Mononuclear cell (primary cell): ENCODE data around the gene PDPK1. TPM values are rescaled to one million over a fixed set of nuclear protein-coding genes. Genes with fewer than 3 reads are reported as not detected.
"Not testable (repeated sequence)": the region's sequence is repeated elsewhere in the genome, so short reads cannot be mapped to it uniquely, and the experiment has no call there.

Experiments used
- H3K27me3 ChIP-seq: 2 replicates; pipeline ENCODE4 v1.6.0; 2011; ENCODE audit warnings: low read length, control low read depth; ENCODE audit not compliant: insufficient read depth
- H3K4me1 ChIP-seq: 2 replicates; pipeline ENCODE4 v1.5.1; 2011; ENCODE audit warnings: mild to moderate bottlenecking, low read length, control low read depth; ENCODE audit not compliant: insufficient read depth
- H3K4me3 ChIP-seq: 2 replicates; pipeline ENCODE4 v1.5.1; 2011; ENCODE audit warnings: mild to moderate bottlenecking, low read length, moderate library complexity
- H3K9me3 ChIP-seq: 2 replicates; pipeline ENCODE4 v1.5.1; 2011; ENCODE audit warnings: low read depth, mild to moderate bottlenecking, control low read depth, low read length
- total RNA-seq: library from RNA; depleted of rRNA; stranded (reverse); fragments of >200 nt; gene quantifications from one replicate; pipeline ENCODE4 v1.2.3, GENCODE V29; 2012

Gene PDPK1
- total RNA-seq, 1 donor, result 36.9 TPM

DNA sequence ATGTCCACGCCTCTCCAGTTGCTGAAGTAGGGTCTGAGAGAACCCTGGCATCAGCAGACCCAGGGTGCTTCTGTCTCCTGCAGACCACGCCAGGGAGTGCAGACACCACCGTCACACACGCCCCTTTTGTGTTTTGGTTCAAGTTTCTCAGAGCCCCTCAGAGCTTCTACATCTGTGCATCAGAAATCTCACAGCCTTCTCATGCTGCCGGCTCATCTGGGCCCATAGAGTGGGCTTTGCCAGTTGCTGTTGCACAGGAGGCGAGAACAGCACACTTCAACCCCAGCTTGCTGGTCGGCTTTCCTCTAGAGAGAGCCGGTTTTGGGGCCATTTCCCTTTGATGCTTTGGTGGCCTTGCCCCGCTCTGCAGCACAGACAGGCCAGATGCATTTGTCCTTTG lies 60.9 kb downstream of the PDPK1 start:
- no peaks in the 10 kb centered on the region for H3K9me3 ChIP-seq
- H3K27me3 ChIP-seq, result no peaks in the 10 kb centered on the region
- H3K4me3 ChIP-seq, result no peak overlapping the region
- peaks cover 2% of the 10 kb centered on the region for H3K4me1 ChIP-seq

DNA sequence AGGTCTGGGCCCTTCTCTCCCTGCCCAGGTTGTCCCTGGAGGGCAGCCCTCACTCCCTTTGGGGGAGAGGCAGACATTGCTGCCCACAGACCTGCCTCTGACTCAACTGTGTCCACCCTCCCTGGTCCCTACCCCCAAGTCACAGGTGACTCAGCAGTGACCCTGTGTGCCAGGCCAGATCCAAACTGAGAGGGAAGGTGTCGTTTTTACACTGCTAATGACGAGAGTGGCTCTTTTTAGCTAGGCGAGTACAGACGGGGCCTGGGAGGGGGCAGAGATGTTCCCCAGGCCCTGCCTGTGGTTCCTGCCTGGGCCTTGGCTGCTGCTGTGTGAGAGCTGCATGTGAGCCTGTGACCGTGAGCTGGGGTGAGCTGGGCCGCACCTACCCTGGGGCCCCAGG lies 61.3 kb downstream of the PDPK1 start:
- H3K9me3 ChIP-seq, H3K27me3 ChIP-seq, H3K4me1 ChIP-seq, H3K4me3 ChIP-seq: not testable (repeated sequence)

DNA sequence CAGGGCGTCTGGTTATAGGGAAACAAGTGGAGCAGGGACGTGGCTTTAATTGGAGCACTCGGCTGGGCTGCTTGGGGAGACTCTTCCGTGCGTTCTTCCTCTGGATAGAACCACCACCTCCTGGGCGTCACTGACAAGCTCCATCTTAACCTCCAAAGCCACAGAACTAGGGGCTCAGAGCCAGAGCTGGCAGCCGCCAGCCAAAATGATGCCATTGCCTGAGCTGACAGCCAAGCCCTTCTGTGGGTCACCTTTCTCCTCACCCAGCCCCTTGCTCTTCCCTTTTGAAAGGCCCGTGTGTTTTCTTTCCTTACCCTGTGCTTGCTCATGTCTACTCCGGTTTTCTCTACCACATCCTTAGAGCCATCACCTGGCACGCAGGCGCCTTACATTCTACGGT lies 62.0 kb downstream of the PDPK1 start:
- H3K9me3 ChIP-seq, H3K27me3 ChIP-seq, H3K4me3 ChIP-seq, H3K4me1 ChIP-seq: not testable (repeated sequence)

DNA sequence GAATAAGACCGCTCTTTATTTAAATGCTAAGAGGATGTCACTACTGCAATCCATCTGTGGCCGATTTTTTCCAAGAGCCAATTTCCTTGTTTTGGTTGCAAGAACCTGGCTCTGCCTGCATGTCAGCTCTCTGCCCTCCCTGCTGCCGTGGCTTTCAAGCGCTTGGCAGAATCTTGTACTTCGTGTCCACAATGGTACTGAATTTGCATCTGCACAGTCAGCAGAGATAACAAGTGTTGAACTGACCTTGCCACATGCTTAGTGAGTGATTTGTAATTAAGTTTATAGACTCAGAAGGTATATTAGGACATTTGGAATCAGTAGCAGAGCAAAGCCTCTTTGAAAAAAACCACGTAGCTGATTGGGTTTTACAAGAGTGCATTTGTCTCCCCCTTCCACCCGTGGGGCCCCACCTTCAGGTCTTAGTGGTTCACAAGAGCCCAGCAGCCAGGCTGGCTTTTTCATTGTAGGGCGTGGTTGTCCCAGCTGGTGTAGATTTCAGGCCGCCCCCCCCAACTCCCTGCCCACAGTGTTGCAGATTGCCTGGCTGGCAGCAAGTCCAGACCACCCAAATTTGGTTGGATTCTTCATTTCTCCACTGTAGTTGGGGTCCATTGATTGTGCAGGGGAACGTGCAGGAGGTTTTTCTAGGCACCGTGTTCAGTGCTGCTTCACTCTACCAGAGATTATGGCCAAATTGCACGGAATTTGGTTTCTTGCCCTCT lies 63.6 kb downstream of the PDPK1 start:
- H3K4me1 ChIP-seq, result peaks cover 11% of the 10 kb centered on the region
- H3K4me3 ChIP-seq, H3K27me3 ChIP-seq, H3K9me3 ChIP-seq: not testable (repeated sequence)

DNA sequence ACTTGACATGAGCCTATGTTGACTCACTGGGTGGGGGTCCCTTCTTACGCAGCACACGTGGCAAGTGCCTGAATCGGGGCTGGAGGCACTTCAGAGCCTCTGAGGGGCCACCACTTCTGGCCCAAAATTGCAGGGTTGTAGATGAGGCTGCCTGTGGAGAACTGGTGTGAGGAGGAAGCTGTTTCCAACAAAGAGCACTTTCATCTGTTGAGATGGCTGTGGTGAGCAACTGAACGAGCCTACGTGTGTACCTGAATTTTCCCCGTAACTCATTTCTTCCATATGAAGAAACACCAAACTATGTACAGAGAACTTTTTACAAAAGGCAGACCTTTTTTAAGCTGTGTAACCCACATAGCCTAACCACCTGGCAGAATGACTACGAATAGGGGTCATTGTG lies 64.4 kb downstream of the PDPK1 start:
- not testable (repeated sequence) for H3K9me3 ChIP-seq, H3K4me3 ChIP-seq, H3K27me3 ChIP-seq
- H3K4me1 ChIP-seq, result peaks cover 11% of the 10 kb centered on the region

DNA sequence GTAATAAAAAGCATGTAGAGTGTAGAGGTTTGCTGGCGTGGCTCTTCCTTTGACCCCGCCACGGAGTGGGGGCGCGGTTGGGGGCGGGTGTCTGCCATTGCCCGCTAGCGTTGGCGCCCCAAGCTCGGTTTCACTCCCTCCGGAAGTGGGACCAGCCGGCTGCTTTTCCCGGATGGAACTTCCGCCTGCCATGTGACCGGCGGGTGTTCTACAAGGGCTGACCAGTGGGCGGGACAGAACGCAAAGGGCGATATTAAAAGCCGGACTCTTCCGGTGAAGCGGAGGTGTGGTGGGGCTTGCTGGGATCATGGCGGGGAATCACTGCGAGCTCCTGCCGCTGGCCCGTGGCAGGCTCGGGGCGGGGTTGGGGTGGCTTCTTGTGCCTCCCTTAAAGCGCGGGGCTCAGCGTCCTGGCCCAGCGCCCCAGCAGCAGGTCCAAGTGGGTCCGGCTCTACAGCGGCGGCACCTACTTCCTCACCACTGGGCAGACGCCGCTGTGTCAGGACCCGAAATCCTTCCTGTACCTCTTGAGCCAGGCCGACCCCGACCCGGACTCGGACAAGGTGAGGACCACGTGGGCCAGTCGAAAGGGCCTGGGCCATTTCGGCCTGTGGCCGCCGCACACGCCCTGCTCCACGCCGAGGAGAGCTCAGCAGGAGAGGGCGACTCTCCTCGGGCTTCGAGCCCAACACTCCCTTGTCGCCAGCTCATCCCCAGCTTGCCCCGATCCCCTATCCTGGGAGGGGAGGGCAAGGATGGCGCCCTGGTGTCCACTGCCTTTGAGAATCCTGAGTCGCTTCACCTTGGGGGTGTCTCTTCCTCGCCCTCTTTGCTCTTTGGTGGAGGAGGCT lies 65.6 kb downstream of the PDPK1 start:
- no peaks in the 10 kb centered on the region for H3K9me3 ChIP-seq
- H3K27me3 ChIP-seq, result no peaks in the 10 kb centered on the region
- H3K4me3 ChIP-seq, result peak overlapping the region; percentile 78
- peaks cover 20% of the 10 kb centered on the region for H3K4me1 ChIP-seq

DNA sequence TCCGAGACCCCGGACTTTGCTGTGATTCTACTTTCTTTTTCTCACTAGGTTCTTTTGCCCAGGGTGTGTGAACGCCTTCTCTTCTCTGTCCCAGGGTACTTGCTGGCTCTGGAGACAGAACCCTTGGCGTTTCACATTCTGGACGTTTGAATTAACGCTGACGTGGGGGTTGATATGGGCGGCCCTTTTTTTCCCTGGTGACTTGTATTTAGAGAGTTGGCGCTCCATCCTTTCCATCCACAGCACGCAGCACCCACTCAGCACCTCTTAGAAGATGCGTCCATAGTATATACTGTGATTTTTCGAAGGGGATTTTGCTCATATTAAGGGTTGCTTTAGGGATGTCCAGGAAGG lies 66.2 kb downstream of the PDPK1 start:
- not testable (repeated sequence) for H3K27me3 ChIP-seq, H3K9me3 ChIP-seq
- peak overlapping the region; percentile 78 for H3K4me3 ChIP-seq
- peaks cover 20% of the 10 kb centered on the region for H3K4me1 ChIP-seq

DNA sequence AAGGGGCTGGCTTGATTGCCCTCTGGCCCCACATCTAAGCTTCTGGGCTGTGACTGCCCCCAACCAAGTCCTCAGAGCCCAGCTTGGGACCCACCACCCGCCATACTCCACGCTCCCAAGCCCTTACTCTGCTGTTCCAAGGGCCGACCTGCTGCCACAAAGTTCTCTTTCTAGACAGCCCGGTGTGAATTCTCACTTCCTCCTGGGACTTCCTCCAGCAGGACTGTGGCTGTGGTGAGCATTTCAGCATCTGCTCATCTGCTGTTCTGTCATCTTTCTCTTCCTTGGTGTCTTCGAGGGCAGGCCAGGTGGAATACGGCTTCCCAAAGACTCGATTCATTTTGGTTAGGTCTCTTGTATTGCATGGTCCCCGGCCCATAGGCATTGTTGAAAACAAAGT lies 69.0 kb downstream of the PDPK1 start:
- not testable (repeated sequence) for H3K4me3 ChIP-seq

DNA sequence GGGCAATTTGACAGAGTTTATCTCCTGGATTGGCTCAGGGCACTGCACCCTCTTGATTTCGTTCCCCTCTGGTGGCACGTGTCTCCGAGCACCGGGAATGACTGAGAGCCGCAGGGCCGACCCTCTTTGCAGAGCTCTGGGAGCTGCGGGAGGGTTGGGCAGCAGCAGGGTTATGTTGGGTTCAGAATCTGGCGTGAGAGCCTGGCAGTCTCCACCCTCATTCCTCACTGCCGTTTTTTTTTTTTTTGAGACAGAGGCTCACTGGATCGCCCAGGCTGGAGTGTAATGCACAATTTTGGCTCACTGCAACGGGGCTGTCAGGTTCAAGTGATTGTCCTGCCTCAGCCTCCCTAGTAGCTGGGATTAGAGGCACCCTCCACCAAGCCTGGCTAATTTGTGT lies 71.5 kb downstream of the PDPK1 start:
- not testable (repeated sequence) for H3K4me3 ChIP-seq, H3K27me3 ChIP-seq, H3K9me3 ChIP-seq
- H3K4me1 ChIP-seq, result peaks cover 13% of the 10 kb centered on the region

More for the DNA sequence above, 69.0 kb downstream of the PDPK1 start:
- H3K27me3 ChIP-seq, H3K9me3 ChIP-seq: not testable (repeated sequence)
- peaks cover 20% of the 10 kb centered on the region for H3K4me1 ChIP-seq

DNA sequence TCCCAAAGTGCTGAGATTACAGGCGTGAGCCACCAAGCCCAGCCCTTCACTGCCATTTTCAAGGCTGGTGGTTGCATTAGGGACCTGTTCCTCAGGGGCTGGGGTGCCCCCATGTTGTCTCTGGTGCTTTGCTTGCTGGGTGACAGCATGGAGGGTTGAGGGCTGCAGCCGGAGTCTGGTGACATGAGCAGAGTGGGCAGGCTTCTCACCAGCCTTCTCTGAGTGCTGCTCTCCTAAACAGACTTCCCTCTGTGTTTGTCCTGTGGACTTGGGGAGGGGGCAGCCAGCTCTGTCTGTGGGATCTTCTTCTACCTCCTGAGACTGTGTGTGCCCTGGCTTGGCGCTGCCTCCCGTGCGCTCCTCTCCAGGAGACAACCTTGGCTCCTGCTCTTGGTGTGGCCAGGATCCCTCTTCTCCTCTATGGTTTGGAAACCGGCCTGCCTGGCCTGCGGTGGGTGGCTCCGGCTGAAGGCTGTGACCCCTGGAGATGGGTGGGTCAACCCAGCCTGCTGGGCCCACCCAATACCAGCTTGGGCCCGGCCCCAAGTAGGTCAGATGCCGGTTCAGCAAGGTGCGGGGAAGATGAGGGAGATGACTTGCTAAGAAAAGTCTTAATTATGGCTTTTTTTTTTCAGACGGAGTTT lies 72.1 kb downstream of the PDPK1 start:
- Histone ChIP-seq H3K4me1 (peaks cover 13% of the 10 kb centered on the region), H3K4me3 (no peak overlapping the region), H3K27me3 (no peaks in the 10 kb centered on the region), H3K9me3 (no peaks in the 10 kb centered on the region)

DNA sequence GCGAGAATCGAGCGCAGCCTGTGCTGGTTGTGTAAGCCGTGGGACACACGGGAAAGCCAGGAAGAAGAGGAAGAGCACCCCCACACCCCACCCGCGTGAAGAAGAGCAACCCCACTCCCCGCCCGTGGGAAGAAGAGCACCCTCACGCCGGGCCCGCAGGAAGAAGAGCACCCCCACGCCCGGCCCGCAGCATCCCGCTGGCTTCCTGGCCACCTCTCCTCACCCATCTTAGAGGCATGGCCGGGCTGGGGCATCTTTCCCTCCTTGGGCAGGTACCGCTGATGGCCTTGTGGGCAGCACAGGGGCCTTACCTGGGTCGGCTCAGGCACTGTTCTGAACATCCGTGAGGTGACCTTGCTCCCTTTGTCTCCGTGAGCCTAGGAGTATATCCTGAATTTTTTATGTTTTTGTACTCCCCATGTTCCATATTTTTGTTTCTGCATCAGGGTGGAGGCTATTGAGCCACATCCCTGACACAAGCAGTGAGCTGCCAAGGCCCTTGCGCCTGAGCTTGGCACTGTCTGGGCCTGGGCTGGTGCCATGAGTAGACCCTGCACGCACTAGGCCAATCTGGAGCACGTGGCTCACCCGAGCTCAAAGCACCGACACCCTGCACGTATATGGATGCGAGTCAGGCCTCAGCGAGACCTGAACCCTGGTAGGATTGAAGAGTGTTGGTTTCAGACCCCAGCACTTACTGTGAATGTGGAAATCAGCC lies 73.1 kb downstream of the PDPK1 start:
- no peaks in the 10 kb centered on the region for H3K27me3 ChIP-seq
- no peak overlapping the region for H3K4me3 ChIP-seq
- H3K4me1 ChIP-seq, result peaks cover 9% of the 10 kb centered on the region
- no peaks in the 10 kb centered on the region for H3K9me3 ChIP-seq

DNA sequence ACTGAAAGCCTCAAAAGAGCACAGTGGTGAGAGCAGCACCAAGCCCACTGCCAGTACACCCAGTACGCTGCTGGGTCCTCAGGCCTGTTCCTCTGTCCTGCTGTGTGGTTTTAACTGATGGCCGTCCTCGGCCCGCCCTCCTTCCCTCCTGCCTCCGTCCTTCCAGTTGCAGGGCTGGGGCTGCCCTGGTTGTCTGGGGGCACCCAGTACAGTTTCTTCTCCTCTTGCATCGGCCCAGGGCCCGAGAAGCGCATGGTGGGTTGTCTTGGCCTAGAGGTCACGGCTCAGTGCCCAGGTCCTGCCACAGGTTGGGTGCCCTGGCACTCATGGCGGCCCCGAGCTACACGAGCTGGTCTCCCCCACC lies 73.7 kb downstream of the PDPK1 start:
- Histone ChIP-seq H3K4me1 (peaks cover 9% of the 10 kb centered on the region), H3K27me3 (no peaks in the 10 kb centered on the region), H3K9me3 (no peaks in the 10 kb centered on the region), H3K4me3 (no peak overlapping the region)

DNA sequence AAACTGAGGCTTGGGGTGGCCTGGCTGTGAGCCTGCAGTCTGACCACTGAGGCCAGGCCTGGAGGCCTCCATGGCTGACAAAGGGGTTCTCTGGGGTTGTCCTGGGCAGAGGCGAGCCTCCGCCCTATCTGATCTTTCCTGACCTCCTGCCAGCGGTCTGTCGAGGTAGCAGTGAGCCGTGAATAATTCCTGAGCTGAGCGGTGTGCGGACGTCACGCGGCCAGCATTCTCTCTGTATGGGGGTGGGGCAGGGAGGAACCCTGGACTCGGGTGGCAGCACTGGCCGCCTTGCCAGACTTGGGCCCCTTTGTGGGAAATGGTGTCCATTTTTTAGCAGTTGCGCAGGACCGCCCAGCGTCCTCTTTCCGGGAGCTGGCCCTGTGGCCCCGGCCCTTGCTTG lies 74.1 kb downstream of the PDPK1 start:
- H3K9me3 ChIP-seq, H3K4me1 ChIP-seq, H3K4me3 ChIP-seq, H3K27me3 ChIP-seq: not testable (repeated sequence)

DNA sequence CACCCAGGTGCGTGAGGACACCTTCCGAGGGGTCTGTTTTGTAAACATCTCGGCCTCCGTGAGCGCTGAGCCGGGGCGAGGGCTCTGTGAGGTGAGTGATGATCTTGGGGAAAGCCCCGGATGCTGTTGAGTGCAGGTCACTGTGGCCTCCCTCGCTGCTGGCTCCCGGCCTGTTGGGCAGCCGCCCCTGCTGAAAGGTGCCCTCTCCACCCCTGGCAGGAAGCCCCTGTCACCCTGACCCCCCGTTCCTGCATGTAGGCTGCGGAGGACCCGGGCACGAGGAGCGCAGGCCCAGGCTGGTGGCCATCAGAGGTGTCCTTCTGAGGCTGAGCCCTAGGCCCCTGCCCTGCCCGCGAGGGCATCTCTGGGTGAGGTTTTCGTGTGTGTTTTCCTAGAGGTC lies 75.4 kb downstream of the PDPK1 start:
- H3K9me3 ChIP-seq, H3K4me3 ChIP-seq, H3K27me3 ChIP-seq, H3K4me1 ChIP-seq: not testable (repeated sequence)

DNA sequence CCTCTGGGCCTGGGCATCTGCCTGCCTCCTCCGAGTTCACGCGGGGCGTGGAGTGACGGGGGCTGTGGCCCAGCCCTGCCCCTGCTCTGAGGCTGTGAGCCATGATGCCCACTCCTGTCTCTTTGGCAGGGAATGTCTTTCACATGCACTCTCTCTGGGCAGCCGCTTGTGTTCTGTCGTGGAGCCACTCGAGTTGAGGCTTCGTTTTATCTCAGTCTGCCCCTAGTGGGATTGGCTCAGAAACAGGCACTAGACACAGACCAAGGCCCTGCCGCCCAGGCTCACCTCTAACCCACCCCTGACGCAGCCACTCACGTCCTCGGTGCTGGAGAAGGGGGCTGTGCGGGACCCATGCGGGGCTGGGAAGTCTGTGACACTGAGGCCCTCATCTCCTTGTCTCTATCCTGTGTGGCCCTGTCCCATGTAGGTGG lies 77.0 kb downstream of the PDPK1 start:
- Histone ChIP-seq H3K4me3 (no peak overlapping the region), H3K4me1 (no peaks in the 10 kb centered on the region), H3K9me3 (no peaks in the 10 kb centered on the region), H3K27me3 (no peaks in the 10 kb centered on the region)
